Astrocyte (in vitro differentiated cells and primary cell): ENCODE measurements around the gene PYHIN1. TPM values are rescaled to one million over a fixed set of nuclear protein-coding genes. Genes with fewer than 3 reads are reported as not detected.

Experiments used
- DNase-seq: peaks from one replicate; pipeline ENCODE4 v3.0.0-alpha.2; 2010; ENCODE audit warnings: low read depth
- FAIRE-seq: peaks from 2 replicates; lab custom pipeline; 2011; peaks lifted over from hg19 to GRCh38; lab: Jason Lieb, UNC
- H2AFZ ChIP-seq: 2 replicates; pipeline ENCODE4 v1.6.0; 2012; ENCODE audit warnings: low read depth, low read length, inconsistent platforms
- H3K27ac ChIP-seq: 2 replicates; pipeline ENCODE4 v1.5.1; 2011; ENCODE audit warnings: low read depth, low read length, inconsistent platforms
- H3K27me3 ChIP-seq: 2 replicates; pipeline ENCODE4 v1.6.0; 2011; ENCODE audit warnings: low read length, inconsistent platforms; ENCODE audit not compliant: insufficient read depth
- H3K36me3 ChIP-seq: 2 replicates; pipeline ENCODE4 v1.5.1; 2011; ENCODE audit warnings: low read length, inconsistent platforms; ENCODE audit not compliant: insufficient read depth
- H3K4me1 ChIP-seq: 2 replicates; pipeline ENCODE4 v1.5.1; 2011; ENCODE audit warnings: low read length, inconsistent platforms; ENCODE audit not compliant: insufficient read depth
- H3K4me2 ChIP-seq: 2 replicates; pipeline ENCODE4 v1.6.0; 2012; ENCODE audit warnings: low read length, inconsistent platforms
- H3K4me3 ChIP-seq: 2 replicates; pipeline ENCODE4 v1.5.1; 2011; ENCODE audit warnings: low read depth, mild to moderate bottlenecking, low read length, inconsistent platforms; ENCODE audit not compliant: insufficient read depth
- H3K79me2 ChIP-seq: 2 replicates; pipeline ENCODE4 v1.6.0; 2012; ENCODE audit warnings: mild to moderate bottlenecking, low read length, inconsistent platforms; ENCODE audit not compliant: insufficient read depth
- H3K9ac ChIP-seq: 2 replicates; pipeline ENCODE4 v1.6.0; 2012; ENCODE audit warnings: mild to moderate bottlenecking, low read length, inconsistent platforms
- H3K9me3 ChIP-seq: 2 replicates; pipeline ENCODE4 v1.5.1; 2012; ENCODE audit warnings: low read depth, mild to moderate bottlenecking, low read length, inconsistent platforms; ENCODE audit not compliant: insufficient read depth
- H4K20me1 ChIP-seq: 2 replicates; pipeline ENCODE4 v1.6.0; 2012; ENCODE audit warnings: low read length, inconsistent platforms; ENCODE audit not compliant: insufficient read depth
- H3K27ac Mint-ChIP-seq: one replicate; pipeline ENCODE4 v1.8.0; 2021; ENCODE audit warnings: mild to moderate bottlenecking, mixed read lengths; ENCODE audit not compliant: unreplicated experiment
- H3K27me3 Mint-ChIP-seq: one replicate; pipeline ENCODE4 v1.8.0; 2021; ENCODE audit warnings: low read depth, mixed read lengths; ENCODE audit not compliant: unreplicated experiment
- H3K36me3 Mint-ChIP-seq: one replicate; pipeline ENCODE4 v1.8.0; 2021; ENCODE audit warnings: low read depth, mixed read lengths; ENCODE audit not compliant: unreplicated experiment
- H3K4me1 Mint-ChIP-seq: one replicate; pipeline ENCODE4 v1.8.0; 2021; ENCODE audit warnings: low read depth, mixed read lengths; ENCODE audit not compliant: unreplicated experiment
- H3K4me3 Mint-ChIP-seq: one replicate; pipeline ENCODE4 v1.8.0; 2021; ENCODE audit warnings: mild to moderate bottlenecking, moderate library complexity, mixed read lengths; ENCODE audit not compliant: unreplicated experiment
- H3K9me3 Mint-ChIP-seq: one replicate; pipeline ENCODE4 v1.8.0; 2021; ENCODE audit warnings: mild to moderate bottlenecking, mixed read lengths; ENCODE audit not compliant: unreplicated experiment
- CTCF ChIP-seq: IDR thresholded peaks from 2 replicates; pipeline ENCODE4 v1.5.1; 2011; ENCODE audit warnings: low read depth, mild to moderate bottlenecking, inconsistent platforms, low read length, moderate library complexity; ENCODE audit not compliant: insufficient read depth
- EZH2 ChIP-seq: IDR thresholded peaks from 2 replicates; pipeline ENCODE4 v1.6.1; 2012; ENCODE audit warnings: mild to moderate bottlenecking, low read length, inconsistent platforms; ENCODE audit not compliant: insufficient read depth
- total RNA-seq: library from RNA; stranded (reverse); gene quantifications from 2 replicates; pipeline ENCODE4 v1.2.1, GENCODE V29; 2021

PYHIN1 gene
- total RNA-seq, 1 donor from 2014 or later = not detected

DNA sequence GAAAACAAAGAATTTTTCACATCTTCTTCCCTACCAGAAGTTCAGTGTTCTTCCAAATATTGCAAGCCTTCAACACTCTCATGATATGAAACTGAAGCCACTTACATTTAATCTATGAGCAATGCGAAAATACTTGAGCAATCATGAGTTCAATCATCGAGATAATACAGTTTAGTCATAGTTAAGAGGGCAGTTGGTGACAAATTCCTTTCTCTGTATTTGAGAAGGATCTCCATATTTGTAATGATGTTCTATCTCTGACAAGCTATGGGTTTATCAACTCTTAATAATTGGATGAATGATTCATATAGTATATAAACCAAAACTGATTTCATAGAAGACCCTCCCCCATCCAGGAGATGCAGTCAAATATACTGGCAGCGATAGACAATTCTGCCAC is 29.7 kb upstream of the PYHIN1 start:
- no peak overlapping the region for H3K4me3 Mint-ChIP-seq

DNA sequence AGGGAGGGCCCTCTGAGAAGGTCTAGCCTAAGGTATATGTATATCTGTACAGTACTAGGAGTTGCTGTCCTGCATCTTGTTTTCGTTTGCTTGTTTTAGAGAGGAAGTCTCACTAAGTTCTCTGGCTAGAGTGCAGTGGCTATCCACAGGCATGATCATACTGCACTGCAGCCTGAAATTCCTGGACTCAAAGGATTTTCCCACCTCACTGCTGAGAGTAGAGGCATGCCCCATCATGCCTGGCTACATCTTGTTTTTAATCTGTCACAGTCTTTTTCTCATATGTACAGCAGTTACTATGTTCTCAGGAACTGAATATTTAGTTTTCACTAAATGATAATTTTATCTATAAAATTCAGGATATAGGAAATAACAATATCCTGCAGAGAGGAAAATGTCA is 15.3 kb upstream of the PYHIN1 start:
- Mint-ChIP-seq H3K4me3 (no peak overlapping the region), H3K27me3 (no peaks in the 10 kb centered on the region), H3K4me1 (peaks cover 9% of the 10 kb centered on the region), H3K9me3 (peaks cover 15% of the 10 kb centered on the region), H3K27ac (peak overlapping the region; percentile 82), H3K36me3 (no peaks in the 10 kb centered on the region)
- H3K4me3 ChIP-seq = no peak overlapping the region
- DNase-seq (no peak), FAIRE-seq (no peak)
- H3K27ac ChIP-seq = no peak overlapping the region
- no peak overlapping the region for H3K9ac ChIP-seq
- H3K9me3 ChIP-seq = no peaks in the 10 kb centered on the region
- H3K4me1 ChIP-seq = no peaks in the 10 kb centered on the region
- no peaks in the 10 kb centered on the region for H3K79me2 ChIP-seq
- no peak for TF ChIP-seq CTCF
- TF ChIP-seq EZH2 = no peak
- no peaks in the 10 kb centered on the region for H4K20me1 ChIP-seq
- H3K27me3 ChIP-seq = no peaks in the 10 kb centered on the region
- no peak overlapping the region for H3K4me2 ChIP-seq
- H2AFZ ChIP-seq = no peak overlapping the region
- H3K36me3 ChIP-seq = no peaks in the 10 kb centered on the region

More for the DNA sequence above, 29.7 kb upstream of the PYHIN1 start:
- Histone ChIP-seq H3K4me2 (no peak overlapping the region), H3K4me1 (no peaks in the 10 kb centered on the region), H3K27me3 (no peaks in the 10 kb centered on the region), H3K27ac (no peak overlapping the region), H2AFZ (no peak overlapping the region), H3K9ac (no peak overlapping the region), H4K20me1 (no peaks in the 10 kb centered on the region), H3K4me3 (no peak overlapping the region), H3K79me2 (no peaks in the 10 kb centered on the region), H3K9me3 (no peaks in the 10 kb centered on the region), H3K36me3 (no peaks in the 10 kb centered on the region)
- Mint-ChIP-seq H3K27ac (no peak overlapping the region), H3K27me3 (no peaks in the 10 kb centered on the region), H3K4me1 (no peaks in the 10 kb centered on the region), H3K9me3 (no peaks in the 10 kb centered on the region), H3K36me3 (no peaks in the 10 kb centered on the region)
- FAIRE-seq = no peak
- TF ChIP-seq CTCF = no peak
- TF ChIP-seq EZH2 = no peak
- no peak for DNase-seq

- Mint-ChIP-seq H3K9me3 (peaks cover 9% of the 10 kb centered on the region), H3K36me3 (no peaks in the 10 kb centered on the region), H3K27me3 (no peaks in the 10 kb centered on the region), H3K27ac (no peak overlapping the region), H3K4me1 (peaks cover 13% of the 10 kb centered on the region), H3K4me3 (no peak overlapping the region)
- no peak overlapping the region for H2AFZ ChIP-seq
- no peaks in the 10 kb centered on the region for H3K36me3 ChIP-seq
- no peak overlapping the region for H3K9ac ChIP-seq
- DNase-seq (no peak), FAIRE-seq (no peak)
- no peaks in the 10 kb centered on the region for H3K79me2 ChIP-seq
- H3K27ac ChIP-seq = no peak overlapping the region
- no peaks in the 10 kb centered on the region for H3K4me1 ChIP-seq
- no peaks in the 10 kb centered on the region for H3K9me3 ChIP-seq
- H3K4me2 ChIP-seq = no peak overlapping the region
- H4K20me1 ChIP-seq = no peaks in the 10 kb centered on the region
- no peak overlapping the region for H3K4me3 ChIP-seq
- no peak for TF ChIP-seq EZH2
- no peak for TF ChIP-seq CTCF
- no peaks in the 10 kb centered on the region for H3K27me3 ChIP-seq
These were observed 6.7 kb upstream of the PYHIN1 start for GRCh38 chr1:158924677-158925076.
